ENCODE data around the gene REX1BD.

- no peak for TF ChIP-seq CTCF (conservative IDR thresholded peaks at IDR 0.05)
- no peak for TF ChIP-seq EZH2 (IDR thresholded peaks at IDR 0.05; ENCODE audit: low read depth)
These were observed 6.3 kb downstream of the REX1BD start for GRCh38 chr19:18594824-18595373.
